Measurements from ENCODE around the gene MTA1.

Gene MTA1

GRCh38 chr14:105497671-105498429, 78.2 kb downstream of the MTA1 start:
- TF ChIP-seq TAF1 (IDR thresholded peaks at IDR 0.05; ENCODE audit: borderline replicate concordance, insufficient read depth, low read length), result no peak

- TF ChIP-seq TAF1 (IDR thresholded peaks at IDR 0.05; ENCODE audit: borderline replicate concordance, insufficient read depth, low read length), result no peak
Observed at GRCh38 chr14:105498430-105499255, 79.0 kb downstream of the MTA1 start.

- TF ChIP-seq POLR2AphosphoS5 (IDR thresholded peaks at IDR 0.05; ENCODE audit: low read depth, low read length), result no peak
- TF ChIP-seq FOXP2 (optimal IDR thresholded peaks at IDR 0.05; ENCODE audit: borderline replicate concordance, extremely low read depth, extremely low read length, insufficient read depth), result no peak
- TF ChIP-seq REST (IDR thresholded peaks at IDR 0.05; ENCODE audit: insufficient read depth in 1 of 2, low read depth in 2 of 2, low read length in 2 of 2), result no peak
- TF ChIP-seq SIN3A (IDR thresholded peaks at IDR 0.05; ENCODE audit: borderline replicate concordance, insufficient read depth, low read length), result no peak
- TF ChIP-seq TAF1 (IDR thresholded peaks at IDR 0.05; ENCODE audit: borderline replicate concordance, insufficient read depth, low read length), result no peak
Observed at GRCh38 chr14:105499256-105500035, 79.8 kb downstream of the MTA1 start.

GRCh38 chr14:105500036-105500725, 80.6 kb downstream of the MTA1 start:
- TF ChIP-seq POLR2AphosphoS5 (IDR thresholded peaks at IDR 0.05; ENCODE audit: low read depth, low read length) (no peak), SIN3A (IDR thresholded peaks at IDR 0.05; ENCODE audit: borderline replicate concordance, insufficient read depth, low read length) (no peak), REST (IDR thresholded peaks at IDR 0.05; ENCODE audit: insufficient read depth in 1 of 2, low read depth in 2 of 2, low read length in 2 of 2) (no peak), FOXP2 (optimal IDR thresholded peaks at IDR 0.05; ENCODE audit: borderline replicate concordance, extremely low read depth, extremely low read length, insufficient read depth) (no peak), TAF1 (IDR thresholded peaks at IDR 0.05; ENCODE audit: borderline replicate concordance, insufficient read depth, low read length) (no peak)

- TF ChIP-seq REST (IDR thresholded peaks at IDR 0.05; ENCODE audit: insufficient read depth in 1 of 2, low read depth in 2 of 2, low read length in 2 of 2) (no peak), SIN3A (IDR thresholded peaks at IDR 0.05; ENCODE audit: borderline replicate concordance, insufficient read depth, low read length) (no peak), FOXP2 (optimal IDR thresholded peaks at IDR 0.05; ENCODE audit: borderline replicate concordance, extremely low read depth, extremely low read length, insufficient read depth) (no peak), POLR2AphosphoS5 (IDR thresholded peaks at IDR 0.05; ENCODE audit: low read depth, low read length) (no peak), TAF1 (IDR thresholded peaks at IDR 0.05; ENCODE audit: borderline replicate concordance, insufficient read depth, low read length) (no peak)
Observed at GRCh38 chr14:105500726-105501101, 81.1 kb downstream of the MTA1 start.

All from PFSK-1 (cell line).